AG04449 (cell line): ENCODE data around the gene PRXL2B.

Source experiments
- CTCF ChIA-PET: fragments of 350-600 bp; formaldehyde crosslinking; extraction: SDS; loops from one replicate; lab custom pipeline; 2021; ENCODE audit warnings: antibody characterized with exemption; lab: Yijun Ruan, JAX
- POLR2A ChIA-PET: fragments of 400-600, 350-600 bp; formaldehyde crosslinking; extraction: SDS; loops from one replicate; lab custom pipeline; 2020; ENCODE audit warnings: antibody characterized with exemption, inconsistent platforms; lab: Yijun Ruan, JAX
- DNase-seq: peaks from one replicate; pipeline ENCODE4 v3.0.0-alpha.2; 2010; ENCODE audit warnings: low read depth, low spot score
- H3K4me3 ChIP-seq: 2 replicates; pipeline ENCODE4 v1.5.1; 2011; ENCODE audit warnings: low read depth, mild to moderate bottlenecking, control low read depth, low read length
- CTCF ChIP-seq: IDR thresholded peaks from one replicate; pipeline ENCODE4 v1.5.1; 2011; ENCODE audit warnings: mild to moderate bottlenecking, moderate library complexity, low read length, control low read depth, inconsistent platforms; ENCODE audit not compliant: insufficient read depth; ENCODE audit errors: missing control alignments

Gene PRXL2B

GRCh38 chr1:2635361-2636010 is 48.9 kb downstream of the PRXL2B start:
- ChIA-PET POLR2A (no interaction called here), CTCF (no interaction called here)
- no peak for TF ChIP-seq CTCF
- H3K4me3 ChIP-seq = no peak overlapping the region
- DNase-seq = no peak

DNA sequence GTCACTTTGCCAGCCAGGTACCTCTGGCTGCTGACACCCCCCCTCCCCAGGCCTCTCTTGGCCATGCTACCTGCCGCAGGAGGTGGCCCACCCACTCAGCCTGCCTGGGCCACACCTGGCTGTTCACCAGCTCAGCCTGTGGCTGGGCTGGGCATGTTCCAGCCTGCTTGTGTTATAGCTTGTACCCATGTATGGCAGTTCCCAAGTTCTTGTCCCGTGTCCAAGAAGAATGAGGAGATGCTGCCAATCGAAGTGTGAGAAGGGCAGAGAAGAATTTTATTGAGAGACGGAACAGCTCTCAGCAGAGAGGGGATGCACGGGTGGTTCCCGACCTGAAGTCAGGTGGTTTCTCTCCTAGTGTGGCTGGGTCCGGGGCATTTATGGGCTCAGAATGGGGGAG is 50.2 kb downstream of the PRXL2B start:
- no peak overlapping the region for H3K4me3 ChIP-seq
- POLR2A ChIA-PET = no interaction called here
- CTCF ChIA-PET = no interaction called here
- TF ChIP-seq CTCF = no peak
- no peak for DNase-seq

GRCh38 chr1:2637442-2638145 is 51.0 kb downstream of the PRXL2B start:
- CTCF ChIA-PET = no interaction called here
- TF ChIP-seq CTCF = no peak
- POLR2A ChIA-PET = no interaction called here
- H3K4me3 ChIP-seq = no peak overlapping the region
- DNase-seq = no peak

- no peak for TF ChIP-seq CTCF
- CTCF ChIA-PET = no interaction called here
- POLR2A ChIA-PET = no interaction called here
- no peak for DNase-seq
- no peak overlapping the region for H3K4me3 ChIP-seq
These were observed 52.0 kb downstream of the PRXL2B start for GRCh38 chr1:2638466-2639115.

DNA sequence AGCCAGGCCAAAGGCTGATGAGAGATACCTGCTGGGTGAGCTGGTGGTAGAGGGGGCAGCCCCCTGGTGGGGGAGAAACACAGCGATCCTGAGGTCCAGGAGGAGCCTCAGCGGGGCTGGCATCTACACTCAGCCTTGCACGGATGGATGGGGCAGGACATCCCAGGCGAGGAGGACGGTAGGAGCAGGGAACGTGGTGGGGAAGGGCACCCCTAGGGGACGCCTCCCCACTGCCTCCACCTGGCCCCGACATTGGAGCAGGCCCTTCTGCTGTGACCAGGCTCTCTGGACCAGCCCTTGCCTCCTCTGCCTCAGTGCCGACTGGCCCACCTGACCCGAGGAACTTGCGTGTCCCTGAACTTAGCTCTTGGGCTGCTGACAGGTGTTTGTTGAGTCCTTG is 52.6 kb downstream of the PRXL2B start:
- H3K4me3 ChIP-seq = no peak overlapping the region
- ChIA-PET POLR2A (interaction anchor here (1.1 kb wide), 1 partner anchor 53 kb away, joined by 5 read pairs; the partner anchor contains the start of gene PRXL2B), CTCF (no interaction called here)
- no peak for TF ChIP-seq CTCF
- no peak for DNase-seq
